ENCODE data around the gene NDUFAF4.
A peak's percentile ranks its signal among the peaks of the same experiment; 100 is the strongest.

NDUFAF4 gene

GRCh38 chr6:96897396-96898240 is at the start of gene NDUFAF4:
Gene NDUFAF4 (minus strand): TSS chr6:96897891. CDS start chr6:96897801, 90 bp downstream.
- peak; percentile 86 for DNase-seq

GRCh38 chr6:96947055-96947454 is 49.4 kb upstream of the NDUFAF4 start:
- no peak for DNase-seq

GRCh38 chr6:96943555-96944215 is 46.0 kb upstream of the NDUFAF4 start:
- no peak for DNase-seq

GRCh38 chr6:96942676-96943075 is 45.0 kb upstream of the NDUFAF4 start:
- DNase-seq: no peak

GRCh38 chr6:96940322-96940721 is 42.6 kb upstream of the NDUFAF4 start:
- no peak for DNase-seq

- DNase-seq: no peak
Observed at GRCh38 chr6:96939007-96939805, 41.5 kb upstream of the NDUFAF4 start.

GRCh38 chr6:96934087-96934486 is 36.4 kb upstream of the NDUFAF4 start:
- no peak for DNase-seq

- no peak for DNase-seq
Observed at GRCh38 chr6:96931198-96931597, 33.5 kb upstream of the NDUFAF4 start.

- no peak for DNase-seq
Observed at GRCh38 chr6:96929741-96930140, 32.0 kb upstream of the NDUFAF4 start.

GRCh38 chr6:96927660-96928059 is 30.0 kb upstream of the NDUFAF4 start:
- no peak for DNase-seq

- DNase-seq: no peak
Observed at GRCh38 chr6:96926425-96926824, 28.7 kb upstream of the NDUFAF4 start.

- DNase-seq: no peak
Observed at GRCh38 chr6:96925290-96925687, 27.6 kb upstream of the NDUFAF4 start.

GRCh38 chr6:96923871-96924493 is 26.3 kb upstream of the NDUFAF4 start:
- peak; percentile 79 for DNase-seq

- DNase-seq: no peak
Observed at GRCh38 chr6:96923400-96923799, 25.7 kb upstream of the NDUFAF4 start.

- DNase-seq: no peak
Observed at GRCh38 chr6:96917098-96917497, 19.4 kb upstream of the NDUFAF4 start.

GRCh38 chr6:96913621-96914020 is 15.9 kb upstream of the NDUFAF4 start:
- DNase-seq: no peak

GRCh38 chr6:96911751-96912150 is 14.1 kb upstream of the NDUFAF4 start:
- DNase-seq: no peak

- DNase-seq: no peak
Observed at GRCh38 chr6:96911171-96911570, 13.5 kb upstream of the NDUFAF4 start.

- no peak for DNase-seq
Observed at GRCh38 chr6:96909811-96910210, 12.1 kb upstream of the NDUFAF4 start.

- DNase-seq: no peak
Observed at GRCh38 chr6:96907498-96907897, 9.8 kb upstream of the NDUFAF4 start.

- DNase-seq: no peak
Observed at GRCh38 chr6:96900873-96901272, 3.2 kb upstream of the NDUFAF4 start.

GRCh38 chr6:96899451-96899998 is 1.8 kb upstream of the NDUFAF4 start:
- no peak for DNase-seq

- DNase-seq: peak; percentile 6
Observed at GRCh38 chr6:96899019-96899418, 1.3 kb upstream of the NDUFAF4 start.

All from DMS79 treated with DMSO at 0.1 percent for 48 hours (cell line).